Neural progenitor cell (in vitro differentiated cells): ENCODE data around the gene SSTR5. TPM values are rescaled to one million over a fixed set of nuclear protein-coding genes. Genes with fewer than 3 reads are reported as not detected.

Source experiments
- DNase-seq: peaks from one replicate; pipeline ENCODE4 v3.0.0-alpha.2; 2016; ENCODE audit warnings: low spot score
- H2AFZ ChIP-seq: fragments of 200-600 bp; sonication (generic); replicated peaks from 2 replicates; pipeline ENCODE4 v1.6.1; 2016; ENCODE audit warnings: antibody characterized with exemption
- H3F3A ChIP-seq: fragments of 200-600 bp; sonication (generic); 2 replicates; pipeline ENCODE4 v1.6.1; 2016; ENCODE audit warnings: antibody characterized with exemption, low read depth
- H3K27ac ChIP-seq: fragments of 200-600 bp; sonication (generic); 2 replicates; pipeline ENCODE4 v1.5.1; 2016; ENCODE audit warnings: mild to moderate bottlenecking
- H3K27me3 ChIP-seq: fragments of 200-600 bp; sonication (generic); 2 replicates; pipeline ENCODE4 v1.6.1; 2016; ENCODE audit warnings: mild to moderate bottlenecking, moderate library complexity
- H3K36me3 ChIP-seq: fragments of 200-600 bp; sonication (generic); 2 replicates; pipeline ENCODE4 v1.5.1; 2016
- H3K4me1 ChIP-seq: fragments of 200-600 bp; sonication (generic); 2 replicates; pipeline ENCODE4 v1.6.1; 2016; ENCODE audit warnings: mixed run types
- H3K4me2 ChIP-seq: fragments of 200-600 bp; sonication (generic); 2 replicates; pipeline ENCODE4 v1.6.1; 2016
- H3K4me3 ChIP-seq: fragments of 200-600 bp; sonication (generic); 2 replicates; pipeline ENCODE4 v1.5.1; 2016
- H3K79me2 ChIP-seq: fragments of 200-600 bp; sonication (generic); 2 replicates; pipeline ENCODE4 v1.6.1; 2016; ENCODE audit warnings: low read depth
- H3K9ac ChIP-seq: fragments of 200-600 bp; sonication (generic); 2 replicates; pipeline ENCODE4 v1.6.1; 2016
- H3K9me3 ChIP-seq: fragments of 200-600 bp; sonication (generic); 2 replicates; pipeline ENCODE4 v1.5.1; 2016; ENCODE audit warnings: low read depth
- H4K20me1 ChIP-seq: fragments of 200-600 bp; sonication (generic); 2 replicates; pipeline ENCODE4 v1.6.1; 2016; ENCODE audit warnings: low read depth
- H3K27ac Mint-ChIP-seq: 3 replicates; pipeline ENCODE4 v1.8.0; 2021; ENCODE audit warnings: mixed read lengths
- H3K27me3 Mint-ChIP-seq: 2 replicates; pipeline ENCODE4 v1.8.0; 2022; ENCODE audit warnings: low read depth, mild to moderate bottlenecking, inconsistent platforms, moderate library complexity, mixed read lengths; ENCODE audit not compliant: insufficient read depth
- H3K36me3 Mint-ChIP-seq: 3 replicates; pipeline ENCODE4 v1.8.0; 2021; ENCODE audit warnings: mixed read lengths
- H3K4me1 Mint-ChIP-seq: 3 replicates; pipeline ENCODE4 v1.8.0; 2021; ENCODE audit warnings: mixed read lengths
- H3K4me3 Mint-ChIP-seq: 3 replicates; pipeline ENCODE4 v1.8.0; 2021; ENCODE audit warnings: mild to moderate bottlenecking, moderate library complexity, mixed read lengths
- H3K9me3 Mint-ChIP-seq: 3 replicates; pipeline ENCODE4 v1.8.0; 2020; ENCODE audit warnings: mixed read lengths
- CTCF ChIP-seq: fragments of 200-600 bp; sonication (generic); IDR thresholded peaks from 2 replicates; pipeline ENCODE4 v1.5.1; 2017; ENCODE audit warnings: antibody characterized with exemption, mild to moderate bottlenecking
- EZH2 ChIP-seq: fragments of 200-600 bp; sonication (generic); IDR thresholded peaks from 2 replicates; pipeline ENCODE4 v1.6.1; 2017; ENCODE audit warnings: antibody characterized with exemption, mild to moderate bottlenecking, moderate library complexity
- EZH2phosphoT487 ChIP-seq: fragments of 200-600 bp; sonication (generic); IDR thresholded peaks from 2 replicates; pipeline ENCODE4 v1.6.1; 2017; ENCODE audit warnings: antibody characterized with exemption
- total RNA-seq: library from RNA; depleted of rRNA; stranded (reverse); fragments of >200 nt; gene quantifications from 2 replicates; pipeline ENCODE4 v1.2.3, GENCODE V29; 2015; ENCODE audit warnings: low replicate concordance

SSTR5 gene
- total RNA-seq, 1 donor from 2014 or later, result not detected

- H3K27ac ChIP-seq, result no peak overlapping the region
- Mint-ChIP-seq H3K4me3 (no peak overlapping the region), H3K27me3 (peaks cover 20% of the 10 kb centered on the region), H3K27ac (no peak overlapping the region), H3K36me3 (no peaks in the 10 kb centered on the region), H3K9me3 (peaks cover 14% of the 10 kb centered on the region), H3K4me1 (peaks cover 9% of the 10 kb centered on the region)
- H3K27me3 ChIP-seq, result no peaks in the 10 kb centered on the region
- no peaks in the 10 kb centered on the region for H4K20me1 ChIP-seq
- H3K9me3 ChIP-seq, result no peaks in the 10 kb centered on the region
- TF ChIP-seq EZH2phosphoT487 (no peak), CTCF (no peak), EZH2 (no peak)
- no peak overlapping the region for H3K9ac ChIP-seq
- H3K4me1 ChIP-seq, result peaks cover 17% of the 10 kb centered on the region
- H2AFZ ChIP-seq, result no peak overlapping the region
- H3K4me2 ChIP-seq, result no peak overlapping the region
- peaks cover 13% of the 10 kb centered on the region for H3F3A ChIP-seq
- no peaks in the 10 kb centered on the region for H3K36me3 ChIP-seq
- H3K4me3 ChIP-seq, result no peak overlapping the region
- no peak for DNase-seq
- no peaks in the 10 kb centered on the region for H3K79me2 ChIP-seq
Observed at GRCh38 chr16:1089439-1089821, 16.9 kb downstream of the SSTR5 start.

GRCh38 chr16:1089822-1090619 lies 17.5 kb downstream of the SSTR5 start:
- H3K9me3 Mint-ChIP-seq, result peaks cover 13% of the 10 kb centered on the region
- Histone ChIP-seq H3K79me2 (no peaks in the 10 kb centered on the region), H3K9me3 (no peaks in the 10 kb centered on the region), H3K4me2 (no peak overlapping the region), H3F3A (peaks cover 13% of the 10 kb centered on the region), H2AFZ (no peak overlapping the region), H3K4me3 (no peak overlapping the region), H3K36me3 (no peaks in the 10 kb centered on the region), H3K4me1 (peaks cover 17% of the 10 kb centered on the region), H4K20me1 (no peaks in the 10 kb centered on the region), H3K27me3 (no peaks in the 10 kb centered on the region), H3K27ac (no peak overlapping the region), H3K9ac (no peak overlapping the region)
- H3K4me3 Mint-ChIP-seq, result no peak overlapping the region
- no peaks in the 10 kb centered on the region for H3K36me3 Mint-ChIP-seq
- TF ChIP-seq CTCF, result no peak
- no peak for TF ChIP-seq EZH2
- TF ChIP-seq EZH2phosphoT487, result no peak
- no peak for DNase-seq
- no peak overlapping the region for H3K27ac Mint-ChIP-seq
- peaks cover 9% of the 10 kb centered on the region for H3K4me1 Mint-ChIP-seq
- peaks cover 18% of the 10 kb centered on the region for H3K27me3 Mint-ChIP-seq

GRCh38 chr16:1090620-1091587 lies 18.4 kb downstream of the SSTR5 start:
- no peaks in the 10 kb centered on the region for H3K27me3 ChIP-seq
- no peak overlapping the region for H3K4me3 Mint-ChIP-seq
- H3K27ac Mint-ChIP-seq, result no peak overlapping the region
- no peaks in the 10 kb centered on the region for H4K20me1 ChIP-seq
- H3F3A ChIP-seq, result peaks cover 13% of the 10 kb centered on the region
- H3K4me3 ChIP-seq, result no peak overlapping the region
- no peak for DNase-seq
- peaks cover 17% of the 10 kb centered on the region for H3K4me1 ChIP-seq
- H3K4me1 Mint-ChIP-seq, result peaks cover 9% of the 10 kb centered on the region
- H2AFZ ChIP-seq, result peak overlapping the region; percentile 1
- H3K79me2 ChIP-seq, result no peaks in the 10 kb centered on the region
- peaks cover 12% of the 10 kb centered on the region for H3K27me3 Mint-ChIP-seq
- H3K27ac ChIP-seq, result no peak overlapping the region
- H3K9ac ChIP-seq, result no peak overlapping the region
- H3K36me3 Mint-ChIP-seq, result no peaks in the 10 kb centered on the region
- TF ChIP-seq CTCF, result no peak
- no peak for TF ChIP-seq EZH2phosphoT487
- H3K9me3 Mint-ChIP-seq, result peaks cover 4% of the 10 kb centered on the region
- peak overlapping the region; percentile 48 for H3K4me2 ChIP-seq
- no peaks in the 10 kb centered on the region for H3K9me3 ChIP-seq
- H3K36me3 ChIP-seq, result no peaks in the 10 kb centered on the region
